NB4 (cell line): ENCODE results near the gene COL1A1.
A peak's percentile ranks its signal among the peaks of the same experiment; 100 is the strongest.

Source experiments
- DNase-seq: peaks from one replicate; pipeline ENCODE4 v3.0.0; 2010; ENCODE audit warnings: low read depth
- H3K4me3 ChIP-seq: one replicate; pipeline ENCODE4 v1.5.1; 2011; ENCODE audit warnings: mild to moderate bottlenecking, low read depth, low read length, moderate library complexity
- CTCF ChIP-seq: IDR thresholded peaks from one replicate; pipeline ENCODE4 v1.5.1; 2012; ENCODE audit warnings: low read depth, low read length
- MYC ChIP-seq: IDR thresholded peaks from 2 replicates; pipeline ENCODE4 v1.6.1; 2011; ENCODE audit warnings: low read depth, low read length
- POLR2A ChIP-seq: IDR thresholded peaks from 2 replicates; pipeline ENCODE4 v1.6.1; 2011; ENCODE audit warnings: mild to moderate bottlenecking; ENCODE audit not compliant: insufficient read length; ENCODE audit errors: extremely low read depth
- TF ChIP-seq, protein P1 (sequence below): IDR thresholded peaks from 2 replicates; pipeline ENCODE4 v1.6.1; 2011; ENCODE audit warnings: low read depth, low read length

COL1A1 gene

GRCh38 chr17:50148226-50149090 is 53.0 kb downstream of the COL1A1 start:
- H3K4me3 ChIP-seq = peak overlapping the region; percentile 72
- DNase-seq = peak; percentile 95
- TF ChIP-seq MYC = peak; percentile 86
- TF ChIP-seq POLR2A = no peak
- TF ChIP-seq, protein P1, sequence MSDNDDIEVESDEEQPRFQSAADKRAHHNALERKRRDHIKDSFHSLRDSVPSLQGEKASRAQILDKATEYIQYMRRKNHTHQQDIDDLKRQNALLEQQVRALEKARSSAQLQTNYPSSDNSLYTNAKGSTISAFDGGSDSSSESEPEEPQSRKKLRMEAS = peak; percentile 93

DNA sequence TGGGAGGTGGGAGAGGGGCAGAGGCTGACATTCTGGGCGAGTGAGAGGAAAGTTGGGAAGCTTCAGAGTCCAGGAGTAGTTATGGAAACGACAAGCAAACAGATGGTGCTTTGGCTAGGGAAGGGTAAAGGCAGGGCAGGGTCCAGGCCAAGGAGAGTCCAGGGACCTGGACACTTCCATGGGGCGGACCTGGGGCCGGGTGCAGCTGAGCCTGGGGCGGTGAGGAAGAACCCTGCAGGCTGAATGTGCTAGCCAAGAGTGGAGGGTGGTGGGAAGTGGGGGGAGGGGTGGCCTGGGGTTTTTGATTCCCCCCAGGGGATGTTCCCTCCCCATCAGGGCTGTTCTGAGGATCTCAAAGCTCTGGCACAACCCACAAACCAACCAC is 53.6 kb downstream of the COL1A1 start:
- peak overlapping the region; percentile 72 for H3K4me3 ChIP-seq
- TF ChIP-seq CTCF (no peak), MYC (no peak), POLR2A (no peak)
- TF ChIP-seq, protein P1 = no peak
- DNase-seq = no peak

- H3K4me3 ChIP-seq = peak overlapping the region; percentile 72
- TF ChIP-seq, protein P1 = no peak
- no peak for TF ChIP-seq POLR2A
- no peak for TF ChIP-seq CTCF
- TF ChIP-seq MYC = no peak
- DNase-seq = no peak
Measured at GRCh38 chr17:50146927-50147665, 54.3 kb downstream of the COL1A1 start.

DNA sequence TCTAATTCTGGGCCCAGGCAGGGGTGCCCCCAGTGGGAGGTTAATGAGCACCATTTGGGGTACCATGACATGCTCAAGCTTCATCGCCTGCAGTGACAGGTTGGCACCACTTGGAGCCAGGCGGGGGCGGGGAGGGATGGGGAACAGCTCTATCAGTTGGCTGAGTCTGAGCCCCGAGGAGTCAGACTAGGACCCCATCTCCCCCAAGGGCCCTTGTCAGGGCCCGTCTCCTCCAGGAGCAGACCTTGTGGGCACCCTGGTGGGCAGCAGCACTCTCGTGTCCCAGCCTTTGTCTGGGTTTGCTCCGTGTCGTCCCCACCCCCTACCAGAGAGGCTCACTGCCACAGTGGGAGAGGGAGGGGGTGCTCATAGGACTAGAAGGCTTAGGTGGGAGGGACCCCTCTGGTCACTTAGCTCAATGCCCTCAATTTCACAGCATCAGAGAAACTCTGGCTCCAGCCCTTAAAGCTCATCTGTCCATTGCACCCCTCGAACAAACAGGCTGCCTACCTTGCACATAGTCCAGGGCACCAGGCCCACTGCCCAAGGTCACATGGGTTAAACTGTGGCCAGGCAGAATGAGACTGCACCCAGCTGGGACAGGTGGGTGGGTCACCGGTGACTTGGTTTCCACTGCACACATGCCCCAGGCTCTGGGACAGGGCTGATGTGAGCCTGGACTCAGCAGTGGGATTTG is 55.1 kb downstream of the COL1A1 start:
- peak overlapping the region; percentile 72 for H3K4me3 ChIP-seq
- DNase-seq = no peak

DNA sequence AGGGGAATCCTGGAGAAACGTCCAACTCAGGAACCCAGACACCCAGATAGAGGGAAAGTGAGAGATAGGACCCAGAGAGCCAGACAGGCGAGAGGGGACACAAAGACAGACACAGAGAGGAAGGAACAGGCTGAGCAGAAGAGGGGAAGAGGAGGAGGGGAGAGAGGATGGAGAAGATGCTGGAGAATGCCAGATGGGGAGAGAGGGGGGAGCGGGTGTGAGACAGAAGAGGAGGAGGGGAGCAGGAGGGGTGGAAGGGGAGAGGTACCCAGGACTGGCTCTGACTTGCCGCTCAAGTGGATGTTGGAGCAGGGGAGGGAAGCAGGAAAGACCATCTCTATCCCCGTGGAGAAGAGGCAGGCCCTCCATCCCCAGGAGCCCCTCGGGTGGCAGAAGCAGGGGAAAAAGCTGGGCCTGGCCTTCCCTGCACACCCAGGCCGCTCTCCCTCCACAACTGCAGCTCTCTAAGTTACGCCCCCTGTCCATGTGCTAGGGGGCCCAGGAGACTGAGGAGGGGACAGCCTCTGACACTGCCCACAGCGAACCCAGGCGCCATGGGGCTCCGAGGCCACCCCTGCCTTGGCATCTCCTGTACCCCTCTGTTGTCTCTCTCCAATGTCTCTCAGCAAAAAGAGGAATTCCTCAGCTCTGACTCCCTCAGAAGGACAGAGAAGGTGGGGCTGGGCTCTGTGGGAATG is 55.8 kb downstream of the COL1A1 start:
- no peak for TF ChIP-seq MYC
- TF ChIP-seq, protein P1 = no peak
- no peak for TF ChIP-seq CTCF
- no peak for TF ChIP-seq POLR2A
- H3K4me3 ChIP-seq = no peak overlapping the region
- no peak for DNase-seq

More for the DNA sequence above, 55.1 kb downstream of the COL1A1 start:
- TF ChIP-seq CTCF = peak; percentile 0
- TF ChIP-seq, protein P1 = no peak
